Activated CD8-positive, alpha-beta memory T cell treated with anti-CD3 and anti-CD28 coated beads, Interleukin-2, amount 50 U/mL, for 48 hours (primary cell): ENCODE data around the gene NBL1.

ENCODE experiments used
- DNase-seq: peaks from one replicate; pipeline ENCODE4 v3.0.0-alpha.2; 2020

Gene NBL1

DNA sequence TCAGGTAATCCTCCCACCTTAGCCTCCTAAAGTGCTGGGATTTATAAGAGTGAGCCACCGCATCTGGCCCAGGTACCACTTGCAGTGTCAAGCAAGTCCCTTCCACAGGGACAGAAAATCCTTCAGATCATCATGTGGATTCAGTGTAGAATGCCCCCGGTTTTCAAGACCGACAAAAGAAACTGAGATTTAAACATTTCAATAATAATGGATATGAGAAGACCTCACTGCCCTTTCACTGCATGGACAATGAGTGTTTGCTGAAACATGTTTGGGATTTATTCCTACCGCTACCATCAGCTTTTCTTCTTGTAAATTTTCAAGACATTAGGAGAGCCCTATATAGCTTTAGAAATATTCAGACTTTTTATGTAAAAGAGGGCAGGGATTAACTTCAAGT, 62.0 kb downstream of the NBL1 start:
- no peak for DNase-seq
